Activated T-cell treated with anti-CD3 and anti-CD28 coated beads, Interleukin-2, amount 50 U/mL, for 4 hours (primary cell): Measurements from ENCODE around the gene AIG1. TPM values are rescaled to one million over a fixed set of nuclear protein-coding genes. Genes with fewer than 3 reads are reported as not detected.

Experiments used
- ATAC-seq, 2 donors: fragments of 200-7000 bp; cut with Tn5 transposase; one replicate each; pipeline ENCODE4 v1.10.0; 2021
- DNase-seq: peaks from one replicate; pipeline ENCODE4 v3.0.0-alpha.2; 2020
- H3K27me3 Mint-ChIP-seq: one replicate; pipeline ENCODE4 v1.8.0; 2021; ENCODE audit warnings: low read depth, mixed read lengths
- H3K36me3 Mint-ChIP-seq: one replicate; pipeline ENCODE4 v1.8.0; 2022; ENCODE audit warnings: mixed read lengths; ENCODE audit not compliant: insufficient read depth
- H3K4me1 Mint-ChIP-seq: one replicate; pipeline ENCODE4 v1.8.0; 2021; ENCODE audit warnings: low read depth, mixed read lengths
- H3K4me3 Mint-ChIP-seq: one replicate; pipeline ENCODE4 v1.8.0; 2021; ENCODE audit warnings: mild to moderate bottlenecking, moderate library complexity, mixed read lengths
- H3K9me3 Mint-ChIP-seq: one replicate; pipeline ENCODE4 v1.8.0; 2021; ENCODE audit warnings: mixed read lengths
- total RNA-seq, 3 donors: library from RNA; stranded (reverse); gene quantifications; one replicate each; pipeline ENCODE4 v1.2.1, GENCODE V29; 2021

AIG1 gene
- total RNA-seq, 3 donors from 2014 or later: 3.9 to 7.6 (median 5.5) TPM

- ATAC-seq: no peak
- no peak for DNase-seq
- peaks cover 13% of the 10 kb centered on the region for H3K9me3 Mint-ChIP-seq
- no peak overlapping the region for H3K4me3 Mint-ChIP-seq
- peaks cover 5% of the 10 kb centered on the region for H3K36me3 Mint-ChIP-seq
- H3K4me1 Mint-ChIP-seq: peaks cover 6% of the 10 kb centered on the region
- no peaks in the 10 kb centered on the region for H3K27me3 Mint-ChIP-seq
Measured at GRCh38 chr6:143205131-143205535, 144.4 kb downstream of the AIG1 start.

GRCh38 chr6:143205585-143205984 lies 144.9 kb downstream of the AIG1 start:
- peaks cover 5% of the 10 kb centered on the region for H3K36me3 Mint-ChIP-seq
- H3K9me3 Mint-ChIP-seq: peaks cover 13% of the 10 kb centered on the region
- H3K4me1 Mint-ChIP-seq: peaks cover 3% of the 10 kb centered on the region
- no peak for ATAC-seq
- DNase-seq: no peak
- no peaks in the 10 kb centered on the region for H3K27me3 Mint-ChIP-seq
- no peak overlapping the region for H3K4me3 Mint-ChIP-seq

- Mint-ChIP-seq H3K27me3 (no peaks in the 10 kb centered on the region), H3K4me1 (no peaks in the 10 kb centered on the region), H3K36me3 (peaks cover 5% of the 10 kb centered on the region), H3K4me3 (no peak overlapping the region), H3K9me3 (peaks cover 13% of the 10 kb centered on the region)
- no peak for DNase-seq
- ATAC-seq: no peak
Measured at GRCh38 chr6:143205991-143206390, 145.3 kb downstream of the AIG1 start.

- Mint-ChIP-seq H3K27me3 (no peaks in the 10 kb centered on the region), H3K36me3 (peaks cover 5% of the 10 kb centered on the region), H3K4me3 (no peak overlapping the region), H3K4me1 (no peaks in the 10 kb centered on the region), H3K9me3 (peaks cover 13% of the 10 kb centered on the region)
- DNase-seq: no peak
- no peak for ATAC-seq
Measured at GRCh38 chr6:143206550-143206949, 145.9 kb downstream of the AIG1 start.

GRCh38 chr6:143210420-143210819 lies 149.7 kb downstream of the AIG1 start:
- H3K27me3 Mint-ChIP-seq: no peaks in the 10 kb centered on the region
- H3K36me3 Mint-ChIP-seq: peaks cover 2% of the 10 kb centered on the region
- DNase-seq: no peak
- H3K9me3 Mint-ChIP-seq: peaks cover 4% of the 10 kb centered on the region
- ATAC-seq: no peak
- H3K4me1 Mint-ChIP-seq: no peaks in the 10 kb centered on the region
- H3K4me3 Mint-ChIP-seq: no peak overlapping the region

- ATAC-seq (no peak), DNase-seq (no peak)
- Mint-ChIP-seq H3K4me1 (no peaks in the 10 kb centered on the region), H3K27me3 (no peaks in the 10 kb centered on the region), H3K36me3 (peaks cover 2% of the 10 kb centered on the region), H3K4me3 (no peak overlapping the region), H3K9me3 (peaks cover 4% of the 10 kb centered on the region)
Measured at GRCh38 chr6:143213859-143214376, 153.2 kb downstream of the AIG1 start.

- DNase-seq (no peak), ATAC-seq (no peak)
- H3K4me3 Mint-ChIP-seq: no peak overlapping the region
- H3K4me1 Mint-ChIP-seq: no peaks in the 10 kb centered on the region
- H3K36me3 Mint-ChIP-seq: no peaks in the 10 kb centered on the region
- H3K27me3 Mint-ChIP-seq: no peaks in the 10 kb centered on the region
- H3K9me3 Mint-ChIP-seq: no peaks in the 10 kb centered on the region
Measured at GRCh38 chr6:143215363-143215762, 154.7 kb downstream of the AIG1 start.

- H3K27me3 Mint-ChIP-seq: no peaks in the 10 kb centered on the region
- no peak overlapping the region for H3K4me3 Mint-ChIP-seq
- no peak for DNase-seq
- no peaks in the 10 kb centered on the region for H3K4me1 Mint-ChIP-seq
- no peaks in the 10 kb centered on the region for H3K9me3 Mint-ChIP-seq
- H3K36me3 Mint-ChIP-seq: no peaks in the 10 kb centered on the region
- no peak for ATAC-seq
Measured at GRCh38 chr6:143215771-143216170, 155.1 kb downstream of the AIG1 start.

- H3K4me1 Mint-ChIP-seq: no peaks in the 10 kb centered on the region
- no peak overlapping the region for H3K4me3 Mint-ChIP-seq
- H3K36me3 Mint-ChIP-seq: no peaks in the 10 kb centered on the region
- no peaks in the 10 kb centered on the region for H3K9me3 Mint-ChIP-seq
- H3K27me3 Mint-ChIP-seq: no peaks in the 10 kb centered on the region
- ATAC-seq (no peak), DNase-seq (no peak)
Measured at GRCh38 chr6:143218233-143218632, 157.5 kb downstream of the AIG1 start.

- Mint-ChIP-seq H3K36me3 (no peaks in the 10 kb centered on the region), H3K4me3 (no peak overlapping the region), H3K4me1 (no peaks in the 10 kb centered on the region), H3K27me3 (no peaks in the 10 kb centered on the region), H3K9me3 (no peaks in the 10 kb centered on the region)
- ATAC-seq: no peak
- no peak for DNase-seq
Measured at GRCh38 chr6:143221698-143222097, 161.0 kb downstream of the AIG1 start.

- no peak for ATAC-seq
- no peak for DNase-seq
- no peaks in the 10 kb centered on the region for H3K27me3 Mint-ChIP-seq
- H3K9me3 Mint-ChIP-seq: no peaks in the 10 kb centered on the region
- no peaks in the 10 kb centered on the region for H3K36me3 Mint-ChIP-seq
- H3K4me1 Mint-ChIP-seq: no peaks in the 10 kb centered on the region
- no peak overlapping the region for H3K4me3 Mint-ChIP-seq
Measured at GRCh38 chr6:143222310-143222709, 161.6 kb downstream of the AIG1 start.

- H3K4me1 Mint-ChIP-seq: no peaks in the 10 kb centered on the region
- DNase-seq: no peak
- H3K27me3 Mint-ChIP-seq: no peaks in the 10 kb centered on the region
- H3K36me3 Mint-ChIP-seq: no peaks in the 10 kb centered on the region
- H3K4me3 Mint-ChIP-seq: no peak overlapping the region
- H3K9me3 Mint-ChIP-seq: no peaks in the 10 kb centered on the region
- ATAC-seq: no peak
Measured at GRCh38 chr6:143222801-143223231, 162.1 kb downstream of the AIG1 start.

- DNase-seq: no peak
- H3K4me3 Mint-ChIP-seq: no peak overlapping the region
- H3K4me1 Mint-ChIP-seq: no peaks in the 10 kb centered on the region
- H3K9me3 Mint-ChIP-seq: no peaks in the 10 kb centered on the region
- ATAC-seq: no peak
- peaks cover 3% of the 10 kb centered on the region for H3K36me3 Mint-ChIP-seq
- H3K27me3 Mint-ChIP-seq: no peaks in the 10 kb centered on the region
Measured at GRCh38 chr6:143223895-143224294, 163.2 kb downstream of the AIG1 start.

- no peak for ATAC-seq
- H3K4me1 Mint-ChIP-seq: no peaks in the 10 kb centered on the region
- DNase-seq: no peak
- H3K27me3 Mint-ChIP-seq: no peaks in the 10 kb centered on the region
- H3K9me3 Mint-ChIP-seq: no peaks in the 10 kb centered on the region
- no peak overlapping the region for H3K4me3 Mint-ChIP-seq
- H3K36me3 Mint-ChIP-seq: peaks cover 3% of the 10 kb centered on the region
Measured at GRCh38 chr6:143224516-143224915, 163.8 kb downstream of the AIG1 start.

- DNase-seq: no peak
Measured at GRCh38 chr6:143225929-143226328, 165.2 kb downstream of the AIG1 start.

GRCh38 chr6:143227675-143228074 lies 167.0 kb downstream of the AIG1 start:
- Mint-ChIP-seq H3K4me1 (no peaks in the 10 kb centered on the region), H3K36me3 (peaks cover 3% of the 10 kb centered on the region), H3K9me3 (no peaks in the 10 kb centered on the region), H3K4me3 (no peak overlapping the region), H3K27me3 (no peaks in the 10 kb centered on the region)
- ATAC-seq (no peak), DNase-seq (no peak)

More at GRCh38 chr6:143225929-143226328, 165.2 kb downstream of the AIG1 start:
- Mint-ChIP-seq H3K9me3 (no peaks in the 10 kb centered on the region), H3K27me3 (no peaks in the 10 kb centered on the region), H3K4me1 (no peaks in the 10 kb centered on the region), H3K4me3 (no peak overlapping the region), H3K36me3 (peaks cover 3% of the 10 kb centered on the region)
- ATAC-seq: no peak
